HL-60 (cell line): ENCODE results near the gene EVX2.

ENCODE experiments used
- CTCF ChIP-seq: IDR thresholded peaks from one replicate; pipeline ENCODE4 v1.5.1; 2011; ENCODE audit warnings: low read length, control low read depth, inconsistent platforms; ENCODE audit not compliant: insufficient read depth
- GABPA ChIP-seq: IDR thresholded peaks from 2 replicates; pipeline ENCODE4 v1.6.1; 2012; ENCODE audit warnings: low read depth
- POLR2AphosphoS5 ChIP-seq: IDR thresholded peaks from 2 replicates; pipeline ENCODE4 v1.6.1; 2012; ENCODE audit warnings: low read depth
- REST ChIP-seq: IDR thresholded peaks from 2 replicates; pipeline ENCODE4 v1.6.1; 2012; ENCODE audit warnings: low read depth; ENCODE audit not compliant: insufficient replicate concordance

- TF ChIP-seq CTCF (no peak), GABPA (no peak), REST (no peak), POLR2AphosphoS5 (no peak)
Observed at GRCh38 chr2:176123411-176124109, 39.8 kb upstream of the EVX2 start.
